DND-41 (cell line): ENCODE measurements around the gene CDKN1C.

Experiments used
- ATAC-seq: fragments of 200-7000 bp; cut with Tn5 transposase; 3 replicates; pipeline ENCODE4 v1.9.1; 2021; ENCODE audit warnings: low read depth; ENCODE audit not compliant: insufficient read depth
- DNase-seq: peaks from one replicate; pipeline ENCODE4 v3.0.0-alpha.2; 2020
- H2AFZ ChIP-seq: 2 replicates; pipeline ENCODE4 v1.6.0; 2012; ENCODE audit warnings: low read depth, low read length
- H3K27ac ChIP-seq: 2 replicates; pipeline ENCODE4 v1.5.1; 2012; ENCODE audit warnings: low read length, inconsistent platforms
- H3K27me3 ChIP-seq: fragments of 200-600 bp; sonication (generic); 2 replicates; pipeline ENCODE4 v1.6.0; 2012; ENCODE audit warnings: low read length, mild to moderate bottlenecking, inconsistent platforms; ENCODE audit not compliant: insufficient read depth, poor library complexity
- H3K36me3 ChIP-seq: 2 replicates; pipeline ENCODE4 v1.5.1; 2012; ENCODE audit warnings: low read length, inconsistent platforms; ENCODE audit not compliant: insufficient read depth
- H3K4me1 ChIP-seq: 2 replicates; pipeline ENCODE4 v1.5.1; 2012; ENCODE audit warnings: mild to moderate bottlenecking, low read length; ENCODE audit not compliant: insufficient read depth
- H3K4me2 ChIP-seq: 2 replicates; pipeline ENCODE4 v1.6.0; 2012; ENCODE audit warnings: mild to moderate bottlenecking, moderate library complexity, low read length, inconsistent platforms; ENCODE audit not compliant: insufficient read depth
- H3K4me3 ChIP-seq, 2 experiments: fragments of 200-600 bp in 1 of 2; shearing (Covaris generic) in 1 of 2; 2 replicates each; pipeline ENCODE4 v1.5.1; 2012 to 2016; ENCODE audit warnings: inconsistent platforms in 2 of 2, low read length in 2 of 2, mild to moderate bottlenecking in 2 of 2, low read depth in 1 of 2, moderate library complexity in 1 of 2
- H3K79me2 ChIP-seq: 2 replicates; pipeline ENCODE4 v1.6.0; 2012; ENCODE audit warnings: low read length, inconsistent platforms; ENCODE audit not compliant: insufficient read depth
- H3K9ac ChIP-seq: 2 replicates; pipeline ENCODE4 v1.6.0; 2012; ENCODE audit warnings: low read depth, mild to moderate bottlenecking, inconsistent platforms, low read length, moderate library complexity
- H3K9me3 ChIP-seq: 2 replicates; pipeline ENCODE4 v1.5.1; 2012; ENCODE audit warnings: low read length, moderate library complexity, mild to moderate bottlenecking, inconsistent platforms; ENCODE audit not compliant: insufficient read depth, severe bottlenecking
- H4K20me1 ChIP-seq: 2 replicates; pipeline ENCODE4 v1.6.0; 2012; ENCODE audit warnings: low read length; ENCODE audit not compliant: insufficient read depth
- CTCF ChIP-seq: IDR thresholded peaks from 2 replicates; pipeline ENCODE4 v1.5.1; 2012; ENCODE audit warnings: borderline replicate concordance, low read length, moderate library complexity, mild to moderate bottlenecking; ENCODE audit not compliant: poor library complexity, severe bottlenecking; ENCODE audit errors: extremely low read depth
- EZH2 ChIP-seq: IDR thresholded peaks from 3 replicates; pipeline ENCODE4 v1.6.1; 2012; ENCODE audit warnings: borderline replicate concordance, low read depth, mild to moderate bottlenecking, moderate library complexity, low read length, inconsistent platforms; ENCODE audit not compliant: severe bottlenecking

Gene CDKN1C

GRCh38 chr11:2834503-2835273 is 50.9 kb downstream of the CDKN1C start:
- Histone ChIP-seq H3K27ac (no peak overlapping the region), H3K4me3 (no peak overlapping the region), H2AFZ (no peak overlapping the region), H3K27me3 (no peaks in the 10 kb centered on the region), H4K20me1 (peaks cover 4% of the 10 kb centered on the region), H3K9ac (no peak overlapping the region), H3K36me3 (no peaks in the 10 kb centered on the region), H3K79me2 (no peaks in the 10 kb centered on the region), H3K4me2 (no peak overlapping the region), H3K4me1 (no peaks in the 10 kb centered on the region), H3K9me3 (peaks cover under 1% of the 10 kb centered on the region)
- TF ChIP-seq CTCF: no peak
- ATAC-seq: no peak
- no peak for DNase-seq

GRCh38 chr11:2833716-2834502 is 51.7 kb downstream of the CDKN1C start:
- ATAC-seq: no peak
- Histone ChIP-seq H3K9me3 (peaks cover 7% of the 10 kb centered on the region), H2AFZ (no peak overlapping the region), H3K9ac (no peak overlapping the region), H3K4me2 (no peak overlapping the region), H3K4me1 (no peaks in the 10 kb centered on the region), H4K20me1 (peaks cover 4% of the 10 kb centered on the region), H3K4me3 (no peak overlapping the region), H3K79me2 (no peaks in the 10 kb centered on the region), H3K36me3 (no peaks in the 10 kb centered on the region), H3K27me3 (no peaks in the 10 kb centered on the region), H3K27ac (no peak overlapping the region)
- no peak for DNase-seq
- TF ChIP-seq EZH2: no peak
- TF ChIP-seq CTCF: no peak
